GM11168 (cell line): Measurements from ENCODE around the gene CAMK2B.

ENCODE experiments used
- in situ Hi-C: fragments of 300-500 bp; cut with MboI; formaldehyde crosslinking; loops from one replicate; pipeline ENCODE4 v1.12.0; 2022; ENCODE audit warnings: low sequenced_read_pairs; ENCODE audit not compliant: unreplicated experiment

Gene CAMK2B

DNA sequence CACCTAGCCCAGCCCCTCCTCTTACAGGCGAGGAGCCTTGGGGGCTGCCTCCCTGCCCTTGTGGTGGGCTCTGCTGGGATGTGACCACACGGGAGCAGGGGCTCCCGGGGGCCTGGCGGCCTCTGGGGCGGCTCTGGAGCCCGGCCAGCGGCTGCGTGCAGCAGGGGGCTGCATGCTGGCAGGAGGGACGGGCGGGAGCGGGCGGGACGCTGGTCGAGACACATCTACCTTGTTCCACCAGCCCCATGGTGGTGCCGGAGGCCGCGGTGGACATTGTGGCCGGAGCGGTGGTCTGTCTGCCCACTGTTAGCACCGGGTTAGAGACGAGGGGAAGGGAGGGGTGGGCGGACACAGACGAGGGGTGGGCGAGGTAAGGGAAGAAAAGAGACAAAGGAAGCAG, 86.0 kb downstream of the CAMK2B start:
- in situ Hi-C loops, result no loop called here

DNA sequence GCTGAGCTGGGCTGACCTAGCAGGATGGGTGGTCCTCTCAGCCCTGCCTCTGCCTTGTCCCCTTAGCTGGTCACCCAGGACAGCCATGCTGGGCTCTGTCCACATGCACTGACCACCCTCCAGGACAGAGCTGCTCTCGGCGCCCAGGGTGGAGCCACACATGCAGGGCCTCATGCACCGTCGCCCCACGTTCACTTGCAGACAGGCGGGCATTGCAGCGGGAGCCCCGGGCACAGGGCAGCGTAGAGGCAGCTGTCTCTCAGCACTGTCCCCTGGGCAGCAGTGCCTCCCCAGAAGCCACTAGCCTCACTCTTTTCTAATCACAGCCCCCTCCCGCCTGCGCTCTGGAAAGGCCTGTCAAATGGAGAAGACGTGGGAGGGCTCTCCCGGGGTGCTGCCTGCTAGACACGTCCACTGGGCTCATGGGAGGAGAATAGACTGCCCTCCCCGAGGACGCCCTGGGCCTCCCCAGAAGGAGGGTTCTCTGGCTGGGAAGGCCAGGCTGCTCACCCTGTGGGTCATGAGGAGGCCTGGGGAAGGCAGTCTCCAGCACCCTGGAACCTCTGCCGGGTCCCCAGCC, 87.2 kb downstream of the CAMK2B start:
- in situ Hi-C loops, result no loop called here

DNA sequence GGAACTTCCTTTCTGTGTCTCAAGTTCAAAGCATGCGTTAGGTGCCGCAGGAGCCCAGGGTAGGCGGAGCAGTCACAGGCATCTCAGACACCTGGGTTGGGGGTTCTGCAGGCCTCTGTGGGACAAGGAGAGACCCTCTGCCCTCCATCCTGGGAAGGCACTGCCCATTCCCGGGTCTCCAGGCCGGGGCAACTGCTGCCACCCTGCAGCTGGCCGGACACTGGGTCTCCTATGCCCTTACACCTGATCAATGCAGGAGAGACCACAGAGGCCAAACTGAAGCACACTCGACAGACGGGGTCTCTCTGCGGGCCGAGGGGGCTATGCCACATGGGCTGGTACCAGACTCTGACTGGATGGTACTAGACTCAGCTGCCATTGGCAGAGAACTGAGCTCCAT, 87.7 kb downstream of the CAMK2B start:
- in situ Hi-C loops, result no loop called here

DNA sequence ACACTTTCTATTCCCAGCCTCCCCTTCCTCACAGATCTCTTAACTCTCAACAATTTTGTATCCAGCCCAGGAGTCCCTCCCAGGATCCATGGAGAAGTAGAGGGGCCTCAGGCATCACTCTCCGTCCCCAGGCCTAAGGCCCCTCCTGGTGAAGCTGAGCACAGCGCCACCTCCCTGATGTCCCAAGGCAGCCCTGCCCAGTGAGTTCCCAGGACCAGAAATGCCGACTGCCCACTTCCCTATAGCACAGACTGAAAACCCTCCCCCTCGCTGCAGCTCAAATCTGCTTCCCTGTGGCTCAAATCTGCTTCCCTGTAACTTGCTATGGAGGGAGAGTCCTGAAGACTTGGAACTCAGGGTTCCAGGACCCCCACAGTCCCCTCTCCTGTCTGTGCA, 89.1 kb downstream of the CAMK2B start:
- in situ Hi-C loops, result no loop called here

DNA sequence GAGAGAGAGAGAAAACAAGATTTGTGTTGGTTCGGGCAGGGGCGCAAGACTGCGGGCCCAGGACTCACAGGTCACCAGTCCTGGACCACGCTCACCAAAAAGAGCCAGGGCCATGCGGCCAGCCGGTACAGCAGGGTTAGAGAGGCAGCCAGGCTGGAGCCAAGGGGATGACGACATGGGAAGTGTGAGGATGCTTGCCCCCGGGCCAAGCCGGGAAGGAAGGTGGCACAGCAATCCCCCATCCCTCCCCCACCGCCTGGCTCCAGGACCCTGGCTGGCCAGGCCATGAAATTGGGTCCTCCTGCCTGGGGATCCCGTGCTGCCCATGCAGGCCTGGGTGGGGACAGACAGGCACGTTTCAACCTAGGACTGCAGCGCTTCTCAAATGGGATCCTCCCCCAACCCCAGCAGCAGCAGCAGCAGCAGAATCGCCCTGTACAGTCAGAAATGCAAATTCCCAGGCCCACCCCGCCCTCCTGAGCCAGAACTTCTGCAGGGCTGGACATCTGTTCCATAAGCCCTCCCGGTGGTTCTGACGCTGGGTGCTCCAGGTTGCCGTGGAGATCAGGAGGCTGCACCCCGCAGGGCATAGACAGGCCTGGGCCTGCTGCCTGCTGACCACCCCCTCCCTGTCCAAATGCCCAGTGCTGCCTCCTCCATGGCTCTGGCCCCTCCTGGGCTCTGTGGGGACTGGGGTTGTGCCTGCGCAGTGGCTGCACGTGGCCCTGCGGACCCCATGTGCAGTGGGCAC, 89.6 kb downstream of the CAMK2B start:
- in situ Hi-C loops, result no loop called here

DNA sequence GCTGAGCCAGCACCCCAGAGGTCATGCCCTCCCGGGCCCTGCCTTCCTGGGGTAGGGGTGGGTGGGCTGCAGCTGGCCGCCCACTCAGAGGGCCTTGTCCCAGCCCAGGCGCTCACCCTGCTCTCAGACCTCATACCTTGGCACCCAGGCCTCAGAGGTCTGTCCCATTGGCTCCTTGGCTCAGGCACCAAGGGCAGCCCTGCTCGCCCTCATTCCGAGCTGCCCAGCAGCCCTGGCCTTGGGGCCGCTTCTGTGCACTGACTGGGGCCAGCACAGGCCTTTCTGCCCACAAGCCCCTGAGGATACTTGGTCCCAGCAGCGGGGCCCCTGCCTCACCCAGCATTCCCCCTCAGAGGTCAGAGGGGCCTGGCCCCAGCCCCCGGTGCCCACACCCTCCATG, 90.3 kb downstream of the CAMK2B start:
- in situ Hi-C loops, result no loop called here

DNA sequence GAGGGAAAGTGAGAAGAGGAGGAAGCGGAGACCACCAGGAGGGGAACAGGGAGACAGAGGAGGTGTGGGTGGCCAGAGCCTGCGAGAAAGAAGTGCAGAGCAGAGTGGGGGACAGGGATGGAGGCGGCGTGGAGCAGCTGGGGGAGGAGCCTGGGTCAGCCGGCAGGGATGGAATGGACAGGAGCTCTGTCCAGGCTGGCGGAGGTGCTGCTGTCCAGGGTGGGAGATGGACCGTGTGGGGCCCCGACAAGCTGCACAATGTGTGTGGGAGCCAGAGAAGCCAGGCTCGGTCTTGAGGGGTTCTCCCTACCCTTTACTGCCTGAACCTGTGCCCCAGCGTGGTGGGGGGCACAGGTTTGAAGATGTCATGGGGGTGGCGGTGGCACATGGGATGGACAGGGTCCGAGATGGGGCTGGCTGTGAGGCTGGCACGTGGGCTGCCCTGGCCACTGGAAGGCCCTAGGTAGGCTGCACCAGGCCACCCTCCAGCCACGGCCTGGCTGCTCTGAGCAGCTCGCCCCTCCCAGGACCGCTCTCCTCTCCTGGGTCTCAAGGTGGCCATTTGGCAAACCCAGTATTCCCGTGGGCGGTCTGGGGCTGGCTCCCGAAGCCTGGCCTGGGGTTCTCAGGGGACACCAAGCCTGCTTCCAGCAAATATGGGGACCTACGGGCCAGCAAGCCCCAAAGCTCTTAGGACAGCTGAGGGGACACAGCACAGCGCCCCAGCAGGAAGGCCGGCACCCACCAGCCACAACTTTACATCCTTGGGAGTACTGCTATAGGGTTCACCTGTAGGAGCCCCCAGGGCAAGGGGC, 92.3 kb downstream of the CAMK2B start:
- in situ Hi-C loops, result no loop called here

DNA sequence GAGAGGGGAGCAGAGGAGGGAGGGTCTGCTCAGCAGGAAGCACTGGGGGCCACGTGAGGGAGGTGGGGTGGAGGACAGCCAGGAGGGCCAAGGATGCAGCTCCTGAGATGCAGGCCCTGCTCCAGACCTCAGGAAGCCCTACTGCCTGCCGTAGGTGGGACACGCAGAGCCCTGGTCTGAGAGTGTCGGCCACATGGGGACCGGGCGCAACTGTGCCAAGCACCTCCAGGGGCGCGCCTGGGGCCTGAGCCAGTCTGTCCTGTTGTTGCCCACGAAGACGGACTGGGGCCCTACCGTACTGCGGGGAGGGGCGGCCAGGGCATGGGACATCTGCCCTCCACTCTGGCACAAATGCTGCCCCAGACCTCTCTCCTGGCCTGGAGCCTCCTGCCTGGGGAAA, 93.0 kb downstream of the CAMK2B start:
- in situ Hi-C loops, result no loop called here

DNA sequence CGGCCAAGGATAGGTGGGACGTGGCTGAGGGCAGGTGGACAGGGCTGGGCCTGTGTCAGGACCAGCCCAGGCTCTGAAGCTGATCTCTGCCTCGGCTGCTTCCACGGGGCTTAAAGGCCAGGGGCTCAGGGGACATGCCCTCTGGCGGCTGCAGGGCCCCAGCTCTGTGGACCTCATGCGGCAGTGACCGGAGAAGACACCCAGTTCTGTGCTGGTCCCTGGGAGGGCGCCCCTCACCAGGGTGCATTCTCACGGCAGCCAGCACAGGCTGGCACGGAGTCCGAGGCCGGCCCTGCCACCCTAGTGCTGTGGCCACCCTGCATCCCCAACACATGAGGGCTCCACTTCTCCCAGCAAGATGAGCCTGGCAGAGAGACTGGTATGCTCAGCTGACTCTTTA, 94.3 kb downstream of the CAMK2B start:
- in situ Hi-C loops, result no loop called here

DNA sequence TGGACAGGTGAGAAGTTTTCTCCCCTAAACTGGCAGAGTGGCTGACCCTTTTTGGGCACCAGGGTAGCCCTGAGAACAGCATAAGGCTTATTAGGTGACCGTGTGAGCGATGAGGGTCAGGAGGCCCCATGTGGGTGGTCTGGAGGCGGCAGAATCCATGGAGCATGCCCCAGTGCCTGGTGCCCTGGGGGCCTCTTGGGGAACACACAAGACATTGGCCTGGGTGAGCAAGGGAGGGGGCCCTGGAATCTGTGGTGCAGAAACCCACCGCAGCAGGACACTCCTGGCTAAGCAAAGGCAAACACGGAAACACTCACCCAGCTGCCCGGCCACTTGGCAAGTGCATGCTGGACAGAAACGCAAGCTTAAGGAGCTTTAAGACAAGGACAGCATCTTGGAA, 95.1 kb downstream of the CAMK2B start:
- in situ Hi-C loops, result no loop called here

DNA sequence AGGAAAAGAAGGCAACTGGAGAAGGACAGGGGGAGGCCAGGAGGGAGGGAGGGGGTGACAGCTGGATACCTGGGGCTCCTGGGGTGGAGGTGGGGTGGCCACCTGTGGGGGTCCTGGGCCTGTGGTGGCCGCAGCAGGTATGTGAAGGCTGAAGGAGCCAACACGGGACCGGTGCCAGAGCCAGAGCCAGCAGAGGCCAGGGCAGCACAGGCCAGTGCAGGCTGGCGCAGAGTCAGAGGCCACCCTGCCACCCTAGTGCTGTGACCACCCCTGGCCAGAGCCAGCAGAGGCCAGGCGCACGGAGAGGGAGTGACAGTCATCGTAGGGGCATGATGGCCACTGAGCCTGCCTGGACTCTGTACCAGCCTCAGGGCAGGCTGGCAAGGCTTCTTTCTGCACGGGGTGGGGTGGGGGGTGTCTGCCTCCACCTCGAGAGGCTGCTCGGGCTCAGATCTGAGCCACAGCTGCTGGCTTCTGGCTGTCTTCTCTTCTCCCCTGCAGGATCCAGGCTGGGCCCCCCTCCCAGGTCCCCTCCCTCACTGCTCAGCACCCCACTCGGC, 95.8 kb downstream of the CAMK2B start:
- in situ Hi-C loops, result no loop called here

DNA sequence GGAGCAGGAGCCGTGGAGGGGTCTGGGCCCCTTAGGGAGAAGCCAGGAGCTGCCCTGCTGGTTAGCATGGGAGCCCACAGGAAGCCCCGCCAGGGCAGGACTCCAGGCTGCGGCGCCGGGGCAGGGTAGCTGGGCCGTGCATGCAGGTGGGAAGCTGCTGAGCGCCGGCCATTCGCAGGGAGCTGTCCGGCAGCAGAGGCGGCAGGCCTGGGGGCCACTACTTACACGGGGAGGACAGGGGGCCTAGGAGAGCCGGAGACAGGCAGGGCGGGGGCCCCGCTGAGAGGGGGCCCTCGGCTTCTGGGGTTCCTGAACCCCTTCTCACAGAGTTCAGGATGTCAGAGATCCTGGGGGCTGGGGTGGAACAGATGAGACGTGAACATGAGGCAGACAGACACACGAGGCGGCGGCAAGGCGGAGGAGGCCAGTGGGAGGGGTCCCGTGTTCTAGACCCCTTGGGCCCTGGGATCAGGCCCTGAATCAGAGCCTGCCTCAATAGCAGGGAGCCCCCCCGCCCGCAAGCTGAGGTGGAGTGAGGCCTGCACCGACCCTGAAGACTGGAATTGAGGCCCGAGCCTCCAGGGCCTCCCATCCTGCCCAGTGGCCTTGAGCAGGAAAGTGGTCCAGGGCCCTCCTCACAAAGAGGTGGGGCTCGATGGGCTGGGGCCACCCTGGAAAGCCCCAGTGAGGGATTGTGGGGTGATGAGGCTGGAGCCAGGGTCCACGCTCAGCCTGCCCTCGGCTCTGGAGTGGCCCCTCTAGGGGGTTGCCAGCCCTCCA, 96.6 kb downstream of the CAMK2B start:
- in situ Hi-C loops, result no loop called here

DNA sequence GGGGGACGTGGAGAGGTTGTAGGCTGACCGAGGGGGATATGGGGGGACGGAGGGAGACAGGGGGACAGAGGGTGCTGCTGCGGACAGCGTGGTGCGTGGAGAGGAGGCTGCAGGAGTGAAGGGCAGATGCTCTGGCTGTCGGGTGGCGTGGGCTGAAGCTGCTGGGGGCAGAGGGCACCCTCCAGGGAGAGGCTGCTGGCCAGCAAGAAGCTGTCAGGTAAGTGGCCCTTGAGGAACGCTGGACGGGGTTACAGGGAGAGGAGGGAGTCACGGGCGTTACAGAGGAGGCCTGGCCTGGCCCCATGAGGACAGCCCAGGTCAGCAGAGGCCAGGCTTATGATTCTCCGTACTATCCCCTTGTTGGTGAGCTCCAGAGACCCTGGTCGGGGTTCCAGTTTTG, 97.5 kb downstream of the CAMK2B start:
- in situ Hi-C loops, result no loop called here

DNA sequence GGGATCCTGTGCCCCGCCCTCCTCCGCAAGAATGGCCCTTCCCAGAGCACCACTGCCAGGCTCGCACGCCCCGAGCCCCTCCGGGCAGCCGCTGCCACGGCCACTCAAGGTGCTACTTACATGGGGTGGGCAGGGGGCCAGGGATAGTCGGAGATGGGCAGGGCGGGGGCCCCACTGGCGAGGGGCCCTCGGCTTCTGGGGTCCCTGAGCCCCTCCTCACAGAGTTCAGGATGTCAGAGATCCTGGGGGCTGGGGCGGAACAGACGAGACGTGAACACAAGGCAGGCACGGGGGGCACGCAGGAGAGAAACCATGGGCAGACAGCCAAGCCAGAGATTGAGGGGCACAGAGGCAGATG, 99.0 kb downstream of the CAMK2B start:
- in situ Hi-C loops, result no loop called here

DNA sequence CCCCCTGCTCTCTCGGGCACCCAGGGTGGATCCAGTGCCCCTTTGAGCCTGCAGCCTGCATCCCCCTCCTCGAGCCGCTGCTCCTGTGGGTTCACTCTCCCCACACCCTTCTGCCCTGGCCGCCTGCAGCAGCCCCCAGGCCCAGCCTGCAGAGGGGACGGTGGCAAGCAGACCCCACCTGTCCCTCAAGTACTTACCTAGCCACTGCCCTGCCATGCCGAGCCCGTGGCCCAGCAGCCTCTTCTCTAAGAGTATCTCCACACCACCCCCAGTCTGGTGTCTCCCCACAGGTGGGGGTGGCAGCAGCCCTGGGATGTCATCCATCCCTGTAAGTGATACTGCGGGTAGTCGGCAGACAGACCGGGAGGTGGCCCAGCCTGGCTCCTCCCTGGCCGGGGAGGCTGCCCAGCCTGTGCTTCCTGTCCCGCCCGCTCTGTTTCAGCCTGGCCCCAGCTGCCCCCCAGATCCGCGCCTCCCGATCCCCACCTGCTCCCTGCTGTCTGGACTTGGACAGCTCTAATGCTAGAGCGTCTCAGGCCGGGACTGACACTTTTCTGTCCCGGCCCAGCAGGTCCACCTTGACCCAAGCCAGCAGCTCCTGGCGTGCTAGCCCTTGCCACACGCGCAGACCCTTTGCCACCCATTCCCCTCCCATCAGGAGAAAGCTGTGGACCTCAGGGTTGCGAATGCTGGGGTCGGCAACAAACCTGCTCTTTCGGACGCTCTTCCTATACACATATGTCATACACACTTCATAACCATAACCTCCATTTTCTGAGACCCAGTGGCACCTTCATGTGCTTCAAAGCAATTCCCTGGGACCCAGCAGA, 99.6 kb downstream of the CAMK2B start:
- in situ Hi-C loops, result no loop called here

DNA sequence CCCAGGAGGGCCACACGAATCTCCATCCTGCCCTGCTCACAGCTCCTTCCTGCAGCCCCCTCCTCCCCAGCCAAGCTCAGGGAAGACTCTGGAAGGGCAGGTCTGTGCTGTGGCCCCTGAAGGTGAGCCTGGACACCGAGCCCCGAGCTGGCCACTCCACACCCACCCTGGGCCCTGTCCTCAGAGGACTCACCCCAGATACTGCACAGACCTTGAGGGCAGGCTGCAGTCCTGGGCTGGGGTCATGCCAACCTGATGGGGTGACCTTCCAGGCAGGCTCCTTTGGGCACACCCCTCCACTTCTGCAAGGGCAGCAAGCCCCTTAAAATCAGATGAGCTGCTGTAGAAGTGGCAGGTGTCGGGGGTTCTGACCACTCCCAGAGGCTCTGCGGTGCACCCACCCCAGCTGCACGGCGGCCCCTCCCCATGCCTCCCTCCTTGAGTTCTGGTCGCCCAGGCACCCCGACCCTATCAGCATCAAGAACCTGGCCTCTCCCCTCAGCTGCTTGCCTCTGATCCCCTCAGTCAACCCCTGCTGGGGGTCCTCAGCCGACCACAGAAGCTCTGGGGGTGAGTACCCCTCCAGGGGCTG, 100.3 kb downstream of the CAMK2B start:
- in situ Hi-C loops, result no loop called here

DNA sequence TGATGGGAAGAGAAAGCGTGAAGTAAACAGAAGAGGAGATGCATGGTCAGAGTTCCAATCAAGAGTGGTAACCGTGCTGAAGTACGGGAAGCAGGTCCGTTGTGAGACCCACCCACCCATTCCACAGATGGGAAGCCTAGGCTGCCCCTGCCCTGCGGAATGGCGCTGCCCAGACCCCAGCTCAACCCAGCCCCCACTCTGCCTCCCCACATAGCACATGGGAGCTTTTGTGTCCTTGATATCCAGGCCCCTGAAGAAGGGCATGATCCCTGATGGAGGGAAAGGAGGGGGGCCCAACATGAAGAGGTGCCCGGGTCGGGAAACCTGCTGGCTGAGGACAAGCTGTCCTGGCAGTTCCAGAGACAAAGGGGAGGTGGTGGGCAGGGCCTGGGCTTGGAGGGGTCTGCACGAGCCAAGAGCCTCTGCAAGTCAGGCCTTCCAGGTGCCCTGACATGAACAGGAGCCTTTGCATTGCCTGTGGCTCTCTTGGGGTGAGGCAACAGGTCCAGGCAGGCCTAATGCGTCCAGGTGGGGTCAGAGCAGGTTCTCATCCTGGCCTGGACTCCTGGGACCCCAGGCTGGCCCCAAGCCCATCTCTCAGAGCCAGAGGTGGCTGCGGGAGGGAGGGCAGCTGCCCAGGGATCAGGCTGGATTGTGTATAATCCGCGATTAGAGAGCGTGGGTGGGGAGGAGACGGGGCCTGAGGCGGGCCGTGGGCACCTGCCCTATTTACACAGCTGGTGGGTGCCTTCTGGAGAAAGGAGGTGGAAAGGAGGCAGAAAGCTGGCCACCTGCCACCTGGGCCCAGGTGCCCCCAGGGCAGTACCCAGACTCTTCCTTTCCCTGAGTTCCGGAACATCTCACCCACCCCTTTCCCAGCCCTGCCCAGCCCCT, 101.1 kb downstream of the CAMK2B start:
- in situ Hi-C loops, result no loop called here

DNA sequence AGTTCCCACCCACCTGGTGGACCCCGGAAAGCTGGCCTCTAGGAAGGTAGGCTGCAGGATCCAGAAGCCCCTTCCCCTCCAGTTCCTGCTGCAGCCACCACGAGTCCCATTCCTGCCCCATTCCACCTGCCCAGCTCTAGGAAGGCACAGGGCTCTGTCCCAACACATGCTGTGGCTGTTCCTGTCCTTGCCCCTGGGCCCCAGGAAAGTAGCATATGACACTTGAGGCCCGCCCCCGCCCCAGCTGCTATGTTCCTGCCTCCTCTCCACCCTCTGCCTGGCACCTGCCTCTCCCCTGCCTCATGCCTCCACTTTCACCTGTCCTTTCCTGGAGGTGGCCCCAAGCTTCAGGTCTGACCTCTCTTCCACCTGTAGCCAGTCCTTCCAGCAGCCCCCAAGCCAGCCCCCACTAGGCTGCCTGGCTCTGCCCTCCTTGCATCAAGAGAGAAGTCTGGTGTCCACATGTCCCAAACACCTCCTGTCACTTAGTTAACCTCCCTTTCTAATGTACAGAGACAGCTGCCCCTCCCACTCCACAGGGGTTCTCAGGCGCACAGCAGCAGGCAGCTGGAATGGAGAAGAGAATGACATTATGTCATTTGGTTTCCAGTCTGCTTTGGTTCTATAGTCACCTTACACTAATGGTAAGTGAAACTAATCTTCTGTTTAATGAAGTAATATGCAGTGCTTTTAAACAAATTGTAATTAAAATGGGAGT, 101.9 kb downstream of the CAMK2B start:
- in situ Hi-C loops, result no loop called here
